H1 (cell line): ENCODE results near the gene IGSF23. TPM values are rescaled to one million over a fixed set of nuclear protein-coding genes. Genes with fewer than 3 reads are reported as not detected.
"Not testable (repeated sequence)": the region's sequence is repeated elsewhere in the genome, so short reads cannot be mapped to it uniquely, and the experiment has no call there.

ENCODE experiments used
- CTCF ChIA-PET: fragments of 300-600 bp; sonication (Branson Sonifier 250); formaldehyde crosslinking; loops from one replicate; lab custom pipeline; 2021; ENCODE audit not compliant: partially characterized antibody; lab: Charles Lee
- POLR2A ChIA-PET: fragments of 300-600 bp; sonication (Branson Sonifier 250); formaldehyde crosslinking; loops from one replicate; lab custom pipeline; 2021; ENCODE audit warnings: inconsistent platforms; ENCODE audit not compliant: partially characterized antibody; lab: Charles Lee
- DNase-seq, 2 experiments: peaks; one replicate each; pipeline versions ENCODE4 v3.0.0 to v3.0.0-alpha.2; 2010 to 2022; ENCODE audit warnings: low spot score in 2 of 2, low read depth in 1 of 2, mixed read lengths in 1 of 2
- FAIRE-seq: peaks from 2 replicates; lab custom pipeline; 2011; peaks lifted over from hg19 to GRCh38; lab: Jason Lieb, UNC
- H2AFZ ChIP-seq: 2 replicates; pipeline ENCODE4 v1.8.1; 2012; ENCODE audit warnings: low read length, inconsistent platforms
- H2AK5ac ChIP-seq: 2 replicates; pipeline ENCODE4 v1.6.1; 2013; ENCODE audit warnings: low read depth, low read length
- H2BK120ac ChIP-seq: replicated peaks from 2 replicates; pipeline ENCODE3; 2013; ENCODE audit warnings: low read depth, low read length, inconsistent platforms
- H2BK12ac ChIP-seq: 2 replicates; pipeline ENCODE4 v1.6.1; 2013; ENCODE audit warnings: low read depth, low read length
- H2BK15ac ChIP-seq: 2 replicates; pipeline ENCODE4 v1.6.1; 2013; ENCODE audit warnings: low read length
- H2BK20ac ChIP-seq: 2 replicates; pipeline ENCODE4 v1.6.1; 2013; ENCODE audit warnings: low read length
- H2BK5ac ChIP-seq: 2 replicates; pipeline ENCODE4 v1.6.1; 2013; ENCODE audit warnings: low read depth, low read length
- H3K14ac ChIP-seq: 2 replicates; pipeline ENCODE4 v1.6.1; 2013; ENCODE audit warnings: inconsistent platforms; ENCODE audit not compliant: insufficient read length
- H3K18ac ChIP-seq: 2 replicates; pipeline ENCODE4 v1.6.1; 2013; ENCODE audit warnings: low read length; ENCODE audit errors: extremely low read depth
- H3K23ac ChIP-seq: 2 replicates; pipeline ENCODE4 v1.6.1; 2013; ENCODE audit warnings: inconsistent platforms; ENCODE audit not compliant: insufficient read length
- H3K23me2 ChIP-seq: 2 replicates; pipeline ENCODE4 v1.6.1; 2013; ENCODE audit warnings: low read depth, low read length
- H3K27ac ChIP-seq: 2 replicates; pipeline ENCODE4 v1.6.1; 2011; ENCODE audit warnings: low read depth, low read length, inconsistent platforms
- H3K27me3 ChIP-seq, 4 experiments: replicated peaks in 1 of 4; 1 replicate in 1 of 4; 2 replicates in 3 of 4; pipeline versions ENCODE4 v1.6.1 to v1.8.1; 2011 to 2013; ENCODE audit warnings: low read length in 3 of 4, mild to moderate bottlenecking in 3 of 4, inconsistent platforms in 2 of 4, mixed read lengths in 2 of 4, moderate library complexity in 1 of 4; ENCODE audit not compliant: control insufficient read depth in 3 of 4, insufficient read depth in 3 of 4; ENCODE audit errors: extremely low read depth in 1 of 4
- H3K36me3 ChIP-seq, 4 experiments: 2 replicates each; pipeline versions ENCODE4 v1.6.1 to v1.8.1; 2011 to 2013; ENCODE audit warnings: mild to moderate bottlenecking in 4 of 4, low read length in 3 of 4, moderate library complexity in 2 of 4, control low read depth in 1 of 4, inconsistent platforms in 1 of 4; ENCODE audit not compliant: insufficient read depth in 4 of 4, control insufficient read depth in 2 of 4
- H3K4ac ChIP-seq: replicated peaks from 2 replicates; pipeline ENCODE3; 2013; ENCODE audit warnings: low read length, low read depth, mixed read lengths, inconsistent platforms; ENCODE audit not compliant: insufficient read length
- H3K4me1 ChIP-seq, 4 experiments: replicated peaks in 1 of 4; 1 replicate in 1 of 4; 2 replicates in 3 of 4; pipeline versions ENCODE4 v1.6.1 to v1.8.1; 2011 to 2013; ENCODE audit warnings: low read length in 3 of 4, inconsistent platforms in 2 of 4, mixed read lengths in 1 of 4; ENCODE audit not compliant: insufficient read depth in 4 of 4, control insufficient read depth in 3 of 4
- H3K4me2 ChIP-seq, 2 experiments: 2 replicates each; pipeline versions ENCODE4 v1.6.1 to v1.8.1; 2011 to 2013; ENCODE audit warnings: low read depth in 2 of 2, low read length in 2 of 2, control low read depth in 1 of 2, inconsistent platforms in 1 of 2, mild to moderate bottlenecking in 1 of 2; ENCODE audit not compliant: insufficient read depth in 1 of 2
- H3K4me3 ChIP-seq, 4 experiments: fragments of 200-600, 300-600 bp in 1 of 4; sonication (generic), shearing (Covaris generic), sonication (Bioruptor Twin) in 1 of 4; 2 replicates each; pipeline versions ENCODE4 v1.5.1 to v1.8.1; 2011 to 2016; ENCODE audit warnings: low read length in 4 of 4, low read depth in 3 of 4, control low read depth in 2 of 4, inconsistent platforms in 2 of 4, mild to moderate bottlenecking in 2 of 4, mixed read lengths in 1 of 4, moderate library complexity in 1 of 4; ENCODE audit not compliant: insufficient read depth in 2 of 4; ENCODE audit errors: extremely low read depth in 1 of 4
- H3K56ac ChIP-seq: replicated peaks from 2 replicates; pipeline ENCODE3; 2013; ENCODE audit warnings: low read depth, mild to moderate bottlenecking, mixed read lengths, low read length, inconsistent platforms; ENCODE audit not compliant: insufficient read length
- H3K79me1 ChIP-seq: 2 replicates; pipeline ENCODE4 v1.6.1; 2013; ENCODE audit warnings: low read depth, low read length, control low read depth
- H3K79me2 ChIP-seq, 2 experiments: 2 replicates each; pipeline versions ENCODE4 v1.6.1 to v1.8.1; 2012 to 2013; ENCODE audit warnings: low read length in 2 of 2, mild to moderate bottlenecking in 2 of 2, inconsistent platforms in 1 of 2; ENCODE audit not compliant: insufficient read depth in 2 of 2, control insufficient read depth in 1 of 2
- H3K9ac ChIP-seq, 4 experiments: replicated peaks in 1 of 4; 1 replicate in 1 of 4; 2 replicates in 3 of 4; pipeline versions ENCODE4 v1.6.1 to v1.8.1; 2011 to 2013; ENCODE audit warnings: low read depth in 3 of 4, low read length in 3 of 4, control low read depth in 2 of 4, mild to moderate bottlenecking in 2 of 4, moderate library complexity in 2 of 4, inconsistent platforms in 1 of 4; ENCODE audit errors: extremely low read depth in 1 of 4
- H3K9me3 ChIP-seq, 2 experiments: 2 replicates each; pipeline versions ENCODE4 v1.6.1 to v1.8.1; 2012 to 2013; ENCODE audit warnings: mild to moderate bottlenecking in 2 of 2, moderate library complexity in 2 of 2, control low read depth in 1 of 2, inconsistent platforms in 1 of 2, low read depth in 1 of 2, low read length in 1 of 2, mixed read lengths in 1 of 2; ENCODE audit not compliant: insufficient read depth in 2 of 2
- H4K20me1 ChIP-seq, 2 experiments: replicated peaks in 1 of 2; 2 replicates each; pipeline versions ENCODE3 to v1.8.1; 2011 to 2013; ENCODE audit warnings: inconsistent platforms in 2 of 2, low read length in 2 of 2, mild to moderate bottlenecking in 1 of 2; ENCODE audit not compliant: insufficient read depth in 2 of 2, control insufficient read depth in 1 of 2
- H4K5ac ChIP-seq: 2 replicates; pipeline ENCODE4 v1.6.1; 2013; ENCODE audit warnings: low read length, low read depth, mixed read lengths, inconsistent platforms; ENCODE audit not compliant: insufficient read length
- H4K8ac ChIP-seq: 2 replicates; pipeline ENCODE4 v1.8.0; 2013; ENCODE audit warnings: mild to moderate bottlenecking, moderate library complexity, low read length, inconsistent platforms; ENCODE audit not compliant: insufficient read depth; ENCODE audit errors: extremely low read depth
- H4K91ac ChIP-seq: replicated peaks from 2 replicates; pipeline ENCODE3; 2013; ENCODE audit warnings: low read length, mixed read lengths, inconsistent platforms; ENCODE audit not compliant: insufficient read length
- WGBS, 2 experiments: shearing (Covaris generic) in 1 of 2; methylation state at CpG; one replicate each; pipeline versions ENCODE4 v1.1.6 to v1.1.7; 2013 to 2015; ENCODE audit warnings: low lambda C conversion rate in 2 of 2, mixed read lengths in 2 of 2, inconsistent platforms in 1 of 2, low coverage in 1 of 2, missing lambda C conversion rate in 1 of 2; ENCODE audit not compliant: insufficient replicate concordance in 2 of 2, insufficient coverage in 1 of 2, insufficient read length in 1 of 2; ENCODE audit errors: extremely low coverage in 1 of 2, missing lambda C conversion rate in 1 of 2; 5-methylcytosine and 5-hydroxymethylcytosine counted together
- polyA plus RNA-seq, 7 experiments: library from polyadenylated mRNA; depleted of rRNA in 3 of 7; stranded (reverse) in 5 of 7; unstranded in 2 of 7; fragments of >200 nt in 5 of 7; fragments of 200-250 nt in 2 of 7; gene quantifications; 1 replicate in 5 of 7; 2 replicates in 1 of 7; 4 replicates in 1 of 7; pipeline versions ENCODE4 v1.2.1 to v1.2.3, GENCODE V29; 2011 to 2013; ENCODE audit warnings: missing spikeins in 2 of 7, mixed read lengths in 2 of 7
- total RNA-seq: library from RNA; stranded (reverse); fragmentation: NEBNext Ultra II Directional; extraction: Animal tissue kit (Norgen Biotek cat#: 25700); gene quantifications from 2 replicates; pipeline ENCODE4 v1.2.1, GENCODE V29; 2021

Gene IGSF23
- total and polyA plus RNA-seq, 2 of the 8 experiments (the other 6 are each of a cell fraction or from before 2014, with no cell fraction given) = not detected

- DNase-seq, H3K9me3 ChIP-seq, H4K91ac ChIP-seq, H3K23me2 ChIP-seq, H3K4me1 ChIP-seq, H2BK12ac ChIP-seq, H3K79me1 ChIP-seq, H4K5ac ChIP-seq, FAIRE-seq, H3K79me2 ChIP-seq, H3K27ac ChIP-seq, H2BK15ac ChIP-seq, H3K36me3 ChIP-seq, H2AK5ac ChIP-seq, H2BK5ac ChIP-seq, H3K4ac ChIP-seq, H2BK20ac ChIP-seq, H3K23ac ChIP-seq, H3K4me3 ChIP-seq, H3K4me2 ChIP-seq, H2BK120ac ChIP-seq, H2AFZ ChIP-seq, H4K20me1 ChIP-seq, H3K14ac ChIP-seq, POLR2A ChIA-PET, H3K18ac ChIP-seq, H3K9ac ChIP-seq, H3K27me3 ChIP-seq, H4K8ac ChIP-seq, H3K56ac ChIP-seq: not testable (repeated sequence)
- CTCF ChIA-PET = interaction anchor here (1.1 to 5.4 kb wide), 8 partner anchors 8 to 64 kb away, joined by 3 to 29 read pairs (median 6); no protein-coding TSS in a partner anchor
- 87% methylated on average over 4 of the region's 4 CpGs; no CpG with 5 or more reads in 1 of the 2 experiments for WGBS, 2 experiments
Measured at GRCh38 chr19:44625637-44626036, 12.3 kb downstream of the IGSF23 start.
